GM21737 (cell line): ENCODE results near the gene LMAN2L.
"Not testable (repeated sequence)": the region's sequence is repeated elsewhere in the genome, so short reads cannot be mapped to it uniquely, and the experiment has no call there.

Experiments used
- ATAC-seq: cut with Tn5 transposase; IDR thresholded peaks from one replicate; pipeline ENCODE4 v1.9.1; 2021; ENCODE audit warnings: mild to moderate bottlenecking, moderate library complexity; ENCODE audit not compliant: unreplicated experiment

Gene LMAN2L

GRCh38 chr2:96689431-96689991 is 50.4 kb downstream of the LMAN2L start:
- no peak for ATAC-seq

DNA sequence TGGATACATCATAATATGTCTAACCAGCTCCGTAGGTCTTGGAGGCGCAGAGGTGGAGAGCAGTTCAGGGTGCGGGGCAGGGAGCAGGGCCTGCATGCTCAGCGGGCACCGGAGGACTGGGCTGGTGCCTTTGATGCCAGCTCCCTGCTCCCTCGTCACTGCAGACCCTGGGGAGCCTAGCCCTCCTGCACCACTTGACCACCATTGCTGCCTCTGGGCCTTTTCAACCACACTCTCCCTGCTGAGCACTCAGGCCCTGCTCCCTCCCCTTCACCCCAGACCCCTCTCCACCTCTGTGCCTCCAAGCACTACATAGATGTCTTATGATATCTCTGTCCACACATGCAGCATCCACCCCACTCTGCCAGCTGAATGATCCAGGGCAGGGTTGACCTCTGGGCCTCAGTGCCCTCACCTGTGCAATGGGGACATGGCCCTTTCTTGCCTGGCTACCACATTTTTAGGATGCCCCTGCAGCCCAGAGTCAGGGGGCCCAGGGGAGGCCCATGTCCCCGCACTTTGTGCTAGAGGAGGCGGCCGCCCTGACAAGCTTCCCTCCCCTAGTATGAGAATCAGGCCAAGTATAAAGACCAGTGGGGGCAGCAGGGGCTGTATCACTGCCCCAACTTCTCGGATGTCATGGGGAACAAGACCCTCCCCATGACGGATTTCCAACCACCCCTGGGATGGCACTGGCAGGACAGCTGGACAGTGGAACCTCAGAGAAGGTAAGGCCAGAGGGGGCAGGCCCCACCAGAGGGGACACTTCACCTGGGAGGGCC is 51.0 kb downstream of the LMAN2L start:
- no peak for ATAC-seq

GRCh38 chr2:96687711-96688640 is 51.9 kb downstream of the LMAN2L start:
- ATAC-seq = no peak

DNA sequence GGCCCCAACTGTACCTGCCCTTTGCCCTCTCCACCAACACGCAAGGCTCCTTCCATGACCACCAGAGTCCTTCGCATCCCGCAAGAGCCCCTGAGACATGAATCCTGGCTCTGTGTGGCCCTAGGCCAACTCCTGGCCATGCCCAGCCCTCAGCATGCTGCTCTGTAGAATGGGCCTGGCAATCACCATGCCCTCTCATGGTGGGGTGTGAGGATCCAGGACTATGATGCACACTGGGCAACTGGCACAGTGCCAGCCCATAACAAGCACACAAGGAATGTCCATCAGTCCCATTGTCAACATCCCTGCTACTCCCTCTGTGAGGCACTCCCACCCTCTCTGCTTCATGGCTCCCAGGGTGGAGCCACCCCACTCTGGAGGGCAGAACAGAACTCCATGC is 52.6 kb downstream of the LMAN2L start:
- ATAC-seq = no peak

- ATAC-seq = no peak
Measured at GRCh38 chr2:96685577-96686459, 54.0 kb downstream of the LMAN2L start.

GRCh38 chr2:96684883-96685576 is 54.8 kb downstream of the LMAN2L start:
- ATAC-seq = no peak

DNA sequence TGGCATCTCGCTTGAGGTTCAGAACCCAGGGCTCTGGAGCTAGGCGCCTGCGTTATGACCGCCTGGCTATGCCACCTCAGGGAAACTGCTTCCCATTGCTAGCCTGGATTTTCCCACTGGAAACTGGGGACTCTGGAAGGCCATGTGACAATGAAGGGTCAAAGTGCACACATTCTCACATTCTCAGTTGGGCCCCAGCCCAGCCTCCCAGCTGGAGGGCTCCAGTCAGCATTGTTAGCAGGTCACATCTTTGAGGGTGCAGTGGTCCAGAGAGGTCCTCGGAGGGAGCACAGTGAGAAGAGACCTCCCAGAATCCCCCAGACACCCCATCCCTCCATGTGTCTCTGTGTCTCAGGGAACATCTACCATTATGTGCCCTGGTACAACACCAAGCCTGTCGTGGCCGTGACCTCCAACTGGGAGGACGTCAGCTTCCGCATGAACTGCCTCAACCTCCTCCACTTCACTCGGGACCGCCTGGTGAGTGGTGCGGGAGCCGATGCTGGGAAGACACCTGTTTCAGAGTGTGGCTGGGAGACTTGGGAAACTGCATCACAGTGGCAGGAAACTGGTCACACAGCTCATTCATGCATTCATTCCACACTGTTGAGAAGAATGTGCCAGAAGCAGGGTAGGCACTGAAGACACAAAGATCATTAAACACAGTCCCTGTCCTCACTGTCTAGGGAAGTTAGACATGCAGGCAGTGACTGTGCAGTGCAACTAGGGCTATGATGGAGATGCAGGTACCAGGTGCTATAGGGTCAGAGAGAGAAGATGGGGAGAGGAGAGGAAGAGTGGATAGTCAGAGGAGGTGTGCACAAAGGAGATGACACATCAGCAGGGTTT is 55.7 kb downstream of the LMAN2L start:
- ATAC-seq = no peak

DNA sequence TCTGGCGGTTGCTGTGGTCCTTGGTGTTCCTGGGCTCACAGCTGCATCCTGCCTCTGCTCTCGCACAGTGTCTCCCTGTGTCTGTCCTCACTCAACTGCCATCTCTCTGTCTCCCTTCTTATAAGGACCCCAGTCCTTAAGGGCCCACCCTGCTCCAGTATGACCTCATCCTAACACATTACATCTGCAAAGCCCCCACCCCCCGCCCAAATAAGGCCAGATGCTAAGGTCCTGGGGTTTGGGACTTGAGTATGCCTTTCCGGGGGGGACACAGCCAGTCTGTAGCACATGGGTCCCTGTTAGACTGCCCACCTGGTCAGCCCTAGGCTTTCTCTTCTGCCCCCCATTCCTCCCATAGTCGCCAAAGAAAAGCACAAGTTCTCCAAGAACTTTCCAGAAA is 56.6 kb downstream of the LMAN2L start:
- no peak for ATAC-seq

DNA sequence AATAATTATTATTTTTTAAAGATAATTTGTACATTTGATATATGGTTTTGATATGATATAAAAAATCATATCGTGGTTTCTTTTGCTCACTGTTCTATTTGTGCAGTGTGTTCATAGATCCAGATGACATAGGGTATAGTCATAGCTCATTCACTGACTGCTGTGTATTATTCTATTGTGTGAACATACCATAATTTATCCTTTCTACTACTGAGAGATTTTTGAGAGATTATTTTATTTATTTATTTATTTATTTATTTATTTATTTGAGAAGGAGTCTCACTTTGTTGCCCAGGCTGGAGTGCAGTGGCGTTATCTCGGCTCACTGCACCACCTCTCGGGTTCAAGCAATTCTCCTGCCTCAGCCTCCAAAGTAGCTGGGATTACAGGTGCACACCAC is 58.3 kb downstream of the LMAN2L start:
- no peak for ATAC-seq

GRCh38 chr2:96680561-96681141 is 59.2 kb downstream of the LMAN2L start:
- ATAC-seq = no peak

DNA sequence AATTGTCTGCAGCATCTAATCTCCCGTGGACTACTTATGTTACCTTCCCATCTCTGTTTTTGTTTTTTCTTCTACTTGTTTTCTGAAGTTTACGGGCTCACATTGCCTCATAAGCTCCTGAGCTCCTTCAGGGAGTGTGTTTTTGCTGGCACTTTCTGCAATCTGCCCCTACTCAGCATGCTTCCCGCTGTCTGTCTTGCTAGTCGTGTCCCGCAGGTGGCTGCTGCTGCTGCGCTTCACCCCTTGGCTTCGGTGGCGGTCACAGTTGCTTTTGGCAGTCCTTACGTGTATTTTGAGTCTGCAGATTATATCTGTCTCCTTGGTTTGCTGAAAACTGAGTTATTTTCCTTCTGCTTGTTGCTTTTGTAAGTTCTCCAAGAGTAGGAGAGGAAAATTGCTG is 60.0 kb downstream of the LMAN2L start:
- no peak for ATAC-seq

DNA sequence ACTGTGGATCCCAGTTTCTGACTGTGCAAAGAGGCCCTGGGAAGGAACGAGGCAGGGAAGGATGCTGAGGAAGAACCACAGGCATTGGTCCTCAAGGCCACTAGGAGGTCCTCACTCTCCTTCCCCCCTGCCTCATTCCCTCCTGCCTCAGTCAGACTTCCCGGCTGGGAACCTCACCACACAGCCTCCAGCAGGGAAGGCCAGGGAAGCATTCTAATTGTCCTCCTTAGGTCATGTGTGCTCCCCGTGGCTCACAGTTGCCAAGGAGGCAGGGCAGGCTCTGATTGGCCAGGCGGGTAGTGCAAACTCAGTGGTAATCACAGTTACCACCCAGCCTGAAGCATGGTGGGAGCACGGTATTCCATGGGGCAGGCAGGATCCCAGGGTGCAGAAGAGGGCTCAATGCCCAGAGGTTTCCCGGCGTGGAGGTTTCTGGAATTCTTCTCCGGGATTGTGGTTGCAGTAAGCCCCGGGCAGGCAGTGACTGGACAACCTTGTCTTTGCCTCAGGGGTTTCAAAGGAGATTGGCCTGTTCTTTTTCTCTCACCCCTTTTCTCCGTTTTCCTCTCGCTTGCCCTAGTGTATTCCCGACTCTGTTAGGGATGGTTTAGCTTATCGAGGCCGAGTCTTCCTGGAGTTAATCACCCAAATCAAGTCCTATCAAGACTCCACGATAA is 70.2 kb downstream of the LMAN2L start:
- ATAC-seq = no peak

GRCh38 chr2:96668771-96669170 is 71.1 kb downstream of the LMAN2L start:
- no peak for ATAC-seq

- not testable (repeated sequence) for ATAC-seq
Measured at GRCh38 chr2:96665717-96666116, 74.1 kb downstream of the LMAN2L start.

- ATAC-seq = no peak
Measured at GRCh38 chr2:96665083-96665569, 74.7 kb downstream of the LMAN2L start.

- ATAC-seq = no peak
Measured at GRCh38 chr2:96664366-96664925, 75.4 kb downstream of the LMAN2L start.

DNA sequence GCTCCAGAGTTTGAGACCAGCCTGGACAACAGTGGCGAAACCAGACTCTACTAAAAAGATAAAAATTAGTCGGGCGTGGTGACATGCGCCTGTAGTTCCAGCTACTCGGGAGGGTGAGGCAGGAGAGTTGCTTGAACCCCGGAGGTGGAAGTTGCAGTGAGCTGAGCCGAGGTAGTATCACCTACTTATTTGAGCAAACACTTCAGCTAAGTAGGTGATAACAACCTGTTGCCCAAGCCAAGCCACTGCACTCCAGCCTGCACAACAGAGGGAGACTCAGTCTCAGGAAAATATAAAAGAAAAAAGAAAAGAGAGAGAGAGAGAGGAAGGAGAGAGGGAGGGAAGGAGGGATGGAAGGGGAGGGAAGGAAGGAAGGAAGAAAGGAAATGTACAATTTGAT is 76.0 kb downstream of the LMAN2L start:
- ATAC-seq = no peak

GRCh38 chr2:96663177-96663576 is 76.7 kb downstream of the LMAN2L start:
- ATAC-seq = no peak
